Measurements from ENCODE around the gene TMC5. TPM values are rescaled to one million over a fixed set of nuclear protein-coding genes. Genes with fewer than 3 reads are reported as not detected.

TMC5 gene
- total RNA-seq, 4 donors from 2014 or later = 0.11 to 5.7 (median 0.67) TPM

GRCh38 chr16:19415461-19415860, 2.2 kb upstream of the TMC5 start:
- Histone ChIP-seq H3K36me3 (no peaks in the 10 kb centered on the region), H3K27ac (no peak overlapping the region), H3K9me3 (no peaks in the 10 kb centered on the region), H3K4me1 (peaks cover 6 to 24% (median 14%) of the 10 kb centered on the region in 3 donors), H3K27me3 (peaks cover 0 to 74% (median 0%) of the 10 kb centered on the region in 4 donors), H3K4me3 (no peak overlapping the region)
- intact Hi-C loops (cut with DNase I) = no loop called here
- 23 to 34% methylated on average over 5 of the region's 5 CpGs for WGBS, 2 donors
- no peak for DNase-seq
- TF ChIP-seq CTCF (IDR thresholded peaks at IDR 0.05) (no peak), POLR2A (IDR thresholded peaks at IDR 0.05) (no peak)

- peaks cover 0 to 69% (median 0%) of the 10 kb centered on the region in 4 donors for H3K27me3 ChIP-seq
- H3K9me3 ChIP-seq = no peaks in the 10 kb centered on the region
- no peak overlapping the region for H3K4me3 ChIP-seq
- H3K4me1 ChIP-seq = peaks cover 2 to 20% (median 9%) of the 10 kb centered on the region in 3 donors
- no peak overlapping the region for H3K27ac ChIP-seq
- no peaks in the 10 kb centered on the region for H3K36me3 ChIP-seq
- TF ChIP-seq CTCF (IDR thresholded peaks at IDR 0.05) = no peak
- TF ChIP-seq POLR2A (IDR thresholded peaks at IDR 0.05) = no peak
- 32 to 39% methylated on average over 2 of the region's 2 CpGs for WGBS, 2 donors
- DNase-seq = no peak
- intact Hi-C loops (cut with DNase I) = no loop called here
Observed at GRCh38 chr16:19415918-19416317, 1.8 kb upstream of the TMC5 start.

GRCh38 chr16:19418200-19418599, 517 bp downstream of the TMC5 start:
- DNase-seq = no peak
- Histone ChIP-seq H3K4me3 (no peak overlapping the region), H3K9me3 (no peaks in the 10 kb centered on the region), H3K36me3 (no peaks in the 10 kb centered on the region), H3K27ac (no peak overlapping the region), H3K4me1 (peaks cover 0 to 17% (median 8%) of the 10 kb centered on the region in 3 donors), H3K27me3 (peaks cover 0 to 46% (median 0%) of the 10 kb centered on the region in 4 donors)
- TF ChIP-seq CTCF (IDR thresholded peaks at IDR 0.05) (no peak), POLR2A (IDR thresholded peaks at IDR 0.05) (no peak)
- WGBS, 2 donors = 84 to 88% methylated on average over 4 of the region's 4 CpGs
- intact Hi-C loops (cut with DNase I) = no loop called here

GRCh38 chr16:19419698-19420075, 2.0 kb downstream of the TMC5 start:
- no peaks in the 10 kb centered on the region for H3K36me3 ChIP-seq
- 48 to 62% methylated on average over 7 to 9 of the region's 9 CpGs for WGBS, 2 donors
- peaks cover 0 to 14% (median 8%) of the 10 kb centered on the region in 3 donors for H3K4me1 ChIP-seq
- H3K27ac ChIP-seq = no peak overlapping the region
- no peak overlapping the region for H3K4me3 ChIP-seq
- TF ChIP-seq CTCF (IDR thresholded peaks at IDR 0.05) (no peak), POLR2A (IDR thresholded peaks at IDR 0.05) (no peak)
- H3K27me3 ChIP-seq = peaks cover 0 to 32% (median 0%) of the 10 kb centered on the region in 4 donors
- intact Hi-C loops (cut with DNase I) = no loop called here
- no peaks in the 10 kb centered on the region for H3K9me3 ChIP-seq
- no peak for DNase-seq

- Histone ChIP-seq H3K27ac (no peak overlapping the region), H3K4me1 (peaks cover 0 to 6% (median 4%) of the 10 kb centered on the region in 3 donors), H3K36me3 (no peaks in the 10 kb centered on the region), H3K4me3 (no peak overlapping the region), H3K27me3 (no peaks in the 10 kb centered on the region), H3K9me3 (no peaks in the 10 kb centered on the region)
- no peak for DNase-seq
- intact Hi-C loops (cut with DNase I) = no loop called here
- no peak for TF ChIP-seq POLR2A (IDR thresholded peaks at IDR 0.05)
- TF ChIP-seq CTCF (IDR thresholded peaks at IDR 0.05) = no peak
- WGBS, 2 donors = 91 to 93% methylated on average over 7 of the region's 8 CpGs
Observed at GRCh38 chr16:19424478-19424877, 6.8 kb downstream of the TMC5 start.

Measured in esophagus squamous epithelium (tissue), 5 donors.